GM23338 (cell line): ENCODE measurements around the gene TRIM38. TPM values are rescaled to one million over a fixed set of nuclear protein-coding genes. Genes with fewer than 3 reads are reported as not detected.

ENCODE experiments used
- ATAC-seq: fragments of 200-7000 bp; cut with Tn5 transposase; 3 replicates; pipeline ENCODE4 v1.9.1; 2020
- DNase-seq: peaks from one replicate; pipeline ENCODE4 v3.0.0-alpha.2; 2015; ENCODE audit warnings: low spot score
- H2AFZ ChIP-seq: fragments of 200-600 bp; sonication (generic); 2 replicates; pipeline ENCODE4 v1.8.0; 2016; ENCODE audit warnings: antibody characterized with exemption, mild to moderate bottlenecking, moderate library complexity
- H3F3A ChIP-seq: fragments of 200-600 bp; sonication (generic); replicated peaks from 2 replicates; pipeline ENCODE4 v1.8.0; 2017; ENCODE audit warnings: antibody characterized with exemption, mixed run types, low read depth
- H3K27ac ChIP-seq: fragments of 200-600 bp; sonication (generic); 2 replicates; pipeline ENCODE4 v1.6.1; 2016; ENCODE audit warnings: low read depth
- H3K27me3 ChIP-seq: fragments of 200-600 bp; sonication (generic); 2 replicates; pipeline ENCODE4 v1.8.0; 2016; ENCODE audit warnings: mild to moderate bottlenecking, mixed run types, moderate library complexity; ENCODE audit not compliant: insufficient read depth
- H3K36me3 ChIP-seq: fragments of 200-600 bp; sonication (generic); 2 replicates; pipeline ENCODE4 v1.8.0; 2016; ENCODE audit warnings: mild to moderate bottlenecking; ENCODE audit not compliant: insufficient read depth
- H3K4me1 ChIP-seq: fragments of 200-600 bp; sonication (generic); 2 replicates; pipeline ENCODE4 v1.8.0; 2016; ENCODE audit warnings: mild to moderate bottlenecking, moderate library complexity; ENCODE audit not compliant: insufficient read depth
- H3K4me2 ChIP-seq: fragments of 200-600 bp; sonication (generic); 2 replicates; pipeline ENCODE4 v1.7.1; 2017; ENCODE audit warnings: mixed run types
- H3K4me3 ChIP-seq: fragments of 200-600 bp; sonication (generic); 2 replicates; pipeline ENCODE4 v1.6.1; 2016; ENCODE audit warnings: mixed run types
- H3K79me2 ChIP-seq: fragments of 200-600 bp; sonication (generic); replicated peaks from 2 replicates; pipeline ENCODE4 v1.8.0; 2017; ENCODE audit warnings: mild to moderate bottlenecking; ENCODE audit not compliant: insufficient read depth
- H3K9me2 ChIP-seq: fragments of 200-600 bp; sonication (generic); 2 replicates; pipeline ENCODE4 v1.8.0; 2017; ENCODE audit not compliant: insufficient read depth
- H4K20me1 ChIP-seq: fragments of 200-600 bp; sonication (generic); replicated peaks from 2 replicates; pipeline ENCODE4 v1.8.0; 2017; ENCODE audit warnings: mild to moderate bottlenecking; ENCODE audit not compliant: insufficient read depth
- H3K27ac Mint-ChIP-seq: 2 replicates; pipeline ENCODE4 v1.8.0; 2020; ENCODE audit warnings: inconsistent platforms, mild to moderate bottlenecking, moderate library complexity, mixed read lengths
- H3K27me3 Mint-ChIP-seq: 3 replicates; pipeline ENCODE4 v1.8.0; 2022; ENCODE audit warnings: low read depth, mild to moderate bottlenecking, moderate library complexity, mixed read lengths, inconsistent platforms; ENCODE audit not compliant: insufficient read depth, poor library complexity
- H3K36me3 Mint-ChIP-seq: 3 replicates; pipeline ENCODE4 v1.8.0; 2021; ENCODE audit warnings: low read depth, mild to moderate bottlenecking, inconsistent platforms, moderate library complexity, mixed read lengths
- H3K4me1 Mint-ChIP-seq: 3 replicates; pipeline ENCODE4 v1.8.0; 2020; ENCODE audit warnings: mild to moderate bottlenecking, inconsistent platforms, mixed read lengths
- H3K4me3 Mint-ChIP-seq: 3 replicates; pipeline ENCODE4 v1.8.0; 2021; ENCODE audit warnings: moderate library complexity, mild to moderate bottlenecking, inconsistent platforms, mixed read lengths
- H3K9me3 Mint-ChIP-seq: 3 replicates; pipeline ENCODE4 v1.8.0; 2020; ENCODE audit warnings: moderate library complexity, mild to moderate bottlenecking, inconsistent platforms, mixed read lengths
- CREB1 ChIP-seq: fragments of 250-450 bp; sonication (Bioruptor Pico); IDR thresholded peaks from 2 replicates; pipeline ENCODE4 v1.5.0; 2020; ENCODE audit warnings: low read depth, mild to moderate bottlenecking, moderate library complexity
- EZH2 ChIP-seq: fragments of 200-600 bp; sonication (generic); IDR thresholded peaks from one replicate; pipeline ENCODE4 v1.8.0; 2017; ENCODE audit warnings: antibody characterized with exemption, mild to moderate bottlenecking, low read depth; ENCODE audit not compliant: unreplicated experiment
- EZH2phosphoT487 ChIP-seq: fragments of 200-600 bp; sonication (generic); IDR thresholded peaks from one replicate; pipeline ENCODE4 v1.8.1; 2018; ENCODE audit warnings: antibody characterized with exemption; ENCODE audit not compliant: unreplicated experiment
- NANOG ChIP-seq: IDR thresholded peaks from 2 replicates; pipeline ENCODE4 v1.6.1; 2016; ENCODE audit warnings: antibody characterized with exemption, borderline replicate concordance
- POLR2AphosphoS5 ChIP-seq: IDR thresholded peaks from 2 replicates; pipeline ENCODE4 v1.6.1; 2016; ENCODE audit warnings: antibody characterized with exemption, low read depth
- ZNF331 ChIP-seq: fragments of 250-450 bp; sonication (Bioruptor Pico); IDR thresholded peaks from 2 replicates; pipeline ENCODE4 v1.5.0; 2020; ENCODE audit warnings: low read depth, mild to moderate bottlenecking, moderate library complexity
- polyA plus RNA-seq: library from polyadenylated mRNA; unstranded; fragments of >200 nt; fragmentation: Nextera tagmentation; extraction: Ambion mirVana; gene quantifications from 2 replicates; pipeline ENCODE4 v1.2.1, GENCODE V29; 2016
- total RNA-seq: library from RNA; depleted of rRNA; stranded (reverse); fragments of >200 nt; shearing (Covaris generic); gene quantifications from 2 replicates; pipeline ENCODE4 v1.2.3, GENCODE V29; 2014
- TF ChIP-seq, protein P1 (sequence below): IDR thresholded peaks from one replicate; pipeline ENCODE4 v1.6.1; 2018; ENCODE audit warnings: antibody characterized with exemption; ENCODE audit not compliant: unreplicated experiment
- TF ChIP-seq, protein P2 (sequence below): fragments of 250-450 bp; sonication (Bioruptor Pico); IDR thresholded peaks from 2 replicates; pipeline ENCODE4 v1.5.0; 2020; ENCODE audit warnings: mild to moderate bottlenecking, moderate library complexity
- TF ChIP-seq, protein P3 (sequence below): IDR thresholded peaks from 2 replicates; pipeline ENCODE4 v1.6.1; 2016; ENCODE audit warnings: antibody characterized with exemption

TRIM38 gene
- total and polyA plus RNA-seq, 2 experiments from 2014 or later, result 0.66 to 0.82 TPM

GRCh38 chr6:26026833-26027490, 64.4 kb downstream of the TRIM38 start:
- H3K4me1 Mint-ChIP-seq, result peaks cover 72% of the 10 kb centered on the region

More at GRCh38 chr6:26026833-26027490, 64.4 kb downstream of the TRIM38 start:
- H3K27me3 Mint-ChIP-seq, result peaks cover 37% of the 10 kb centered on the region
- H3K27me3 ChIP-seq, result no peaks in the 10 kb centered on the region
- peaks cover 9% of the 10 kb centered on the region; the same call in 1 of the 3 replicates for H3K9me3 Mint-ChIP-seq
- H3K4me3 ChIP-seq, result peak overlapping the region; percentile 80
- peaks cover 8% of the 10 kb centered on the region; the same call in 1 of the 2 replicates for H3F3A ChIP-seq
- H2AFZ ChIP-seq, result no peak overlapping the region
- H3K4me3 Mint-ChIP-seq, result peak overlapping the region; percentile 92
- H3K4me2 ChIP-seq, result peak overlapping the region; percentile 91
- peak overlapping the region; percentile 98 for H3K27ac ChIP-seq
- H3K27ac Mint-ChIP-seq, result peak overlapping the region; percentile 99
- no peaks in the 10 kb centered on the region for H4K20me1 ChIP-seq
- peaks cover 41% of the 10 kb centered on the region for H3K4me1 ChIP-seq
- no peaks in the 10 kb centered on the region; the same call in 2 of the 3 replicates for H3K36me3 Mint-ChIP-seq
- no peaks in the 10 kb centered on the region for H3K36me3 ChIP-seq
- DNase-seq (peak; percentile 97), ATAC-seq (peak; percentile 28)
- H3K79me2 ChIP-seq, result no peaks in the 10 kb centered on the region
- H3K9me2 ChIP-seq, result no peaks in the 10 kb centered on the region
- TF ChIP-seq NANOG, result no peak
- peak; percentile 100 for TF ChIP-seq POLR2AphosphoS5
- TF ChIP-seq ZNF331 (CRISPR knock-in tag), result no peak
- TF ChIP-seq, protein P1, sequence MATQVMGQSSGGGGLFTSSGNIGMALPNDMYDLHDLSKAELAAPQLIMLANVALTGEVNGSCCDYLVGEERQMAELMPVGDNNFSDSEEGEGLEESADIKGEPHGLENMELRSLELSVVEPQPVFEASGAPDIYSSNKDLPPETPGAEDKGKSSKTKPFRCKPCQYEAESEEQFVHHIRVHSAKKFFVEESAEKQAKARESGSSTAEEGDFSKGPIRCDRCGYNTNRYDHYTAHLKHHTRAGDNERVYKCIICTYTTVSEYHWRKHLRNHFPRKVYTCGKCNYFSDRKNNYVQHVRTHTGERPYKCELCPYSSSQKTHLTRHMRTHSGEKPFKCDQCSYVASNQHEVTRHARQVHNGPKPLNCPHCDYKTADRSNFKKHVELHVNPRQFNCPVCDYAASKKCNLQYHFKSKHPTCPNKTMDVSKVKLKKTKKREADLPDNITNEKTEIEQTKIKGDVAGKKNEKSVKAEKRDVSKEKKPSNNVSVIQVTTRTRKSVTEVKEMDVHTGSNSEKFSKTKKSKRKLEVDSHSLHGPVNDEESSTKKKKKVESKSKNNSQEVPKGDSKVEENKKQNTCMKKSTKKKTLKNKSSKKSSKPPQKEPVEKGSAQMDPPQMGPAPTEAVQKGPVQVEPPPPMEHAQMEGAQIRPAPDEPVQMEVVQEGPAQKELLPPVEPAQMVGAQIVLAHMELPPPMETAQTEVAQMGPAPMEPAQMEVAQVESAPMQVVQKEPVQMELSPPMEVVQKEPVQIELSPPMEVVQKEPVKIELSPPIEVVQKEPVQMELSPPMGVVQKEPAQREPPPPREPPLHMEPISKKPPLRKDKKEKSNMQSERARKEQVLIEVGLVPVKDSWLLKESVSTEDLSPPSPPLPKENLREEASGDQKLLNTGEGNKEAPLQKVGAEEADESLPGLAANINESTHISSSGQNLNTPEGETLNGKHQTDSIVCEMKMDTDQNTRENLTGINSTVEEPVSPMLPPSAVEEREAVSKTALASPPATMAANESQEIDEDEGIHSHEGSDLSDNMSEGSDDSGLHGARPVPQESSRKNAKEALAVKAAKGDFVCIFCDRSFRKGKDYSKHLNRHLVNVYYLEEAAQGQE, result peak; percentile 24
- TF ChIP-seq EZH2phosphoT487, result no peak
- TF ChIP-seq, protein P2, sequence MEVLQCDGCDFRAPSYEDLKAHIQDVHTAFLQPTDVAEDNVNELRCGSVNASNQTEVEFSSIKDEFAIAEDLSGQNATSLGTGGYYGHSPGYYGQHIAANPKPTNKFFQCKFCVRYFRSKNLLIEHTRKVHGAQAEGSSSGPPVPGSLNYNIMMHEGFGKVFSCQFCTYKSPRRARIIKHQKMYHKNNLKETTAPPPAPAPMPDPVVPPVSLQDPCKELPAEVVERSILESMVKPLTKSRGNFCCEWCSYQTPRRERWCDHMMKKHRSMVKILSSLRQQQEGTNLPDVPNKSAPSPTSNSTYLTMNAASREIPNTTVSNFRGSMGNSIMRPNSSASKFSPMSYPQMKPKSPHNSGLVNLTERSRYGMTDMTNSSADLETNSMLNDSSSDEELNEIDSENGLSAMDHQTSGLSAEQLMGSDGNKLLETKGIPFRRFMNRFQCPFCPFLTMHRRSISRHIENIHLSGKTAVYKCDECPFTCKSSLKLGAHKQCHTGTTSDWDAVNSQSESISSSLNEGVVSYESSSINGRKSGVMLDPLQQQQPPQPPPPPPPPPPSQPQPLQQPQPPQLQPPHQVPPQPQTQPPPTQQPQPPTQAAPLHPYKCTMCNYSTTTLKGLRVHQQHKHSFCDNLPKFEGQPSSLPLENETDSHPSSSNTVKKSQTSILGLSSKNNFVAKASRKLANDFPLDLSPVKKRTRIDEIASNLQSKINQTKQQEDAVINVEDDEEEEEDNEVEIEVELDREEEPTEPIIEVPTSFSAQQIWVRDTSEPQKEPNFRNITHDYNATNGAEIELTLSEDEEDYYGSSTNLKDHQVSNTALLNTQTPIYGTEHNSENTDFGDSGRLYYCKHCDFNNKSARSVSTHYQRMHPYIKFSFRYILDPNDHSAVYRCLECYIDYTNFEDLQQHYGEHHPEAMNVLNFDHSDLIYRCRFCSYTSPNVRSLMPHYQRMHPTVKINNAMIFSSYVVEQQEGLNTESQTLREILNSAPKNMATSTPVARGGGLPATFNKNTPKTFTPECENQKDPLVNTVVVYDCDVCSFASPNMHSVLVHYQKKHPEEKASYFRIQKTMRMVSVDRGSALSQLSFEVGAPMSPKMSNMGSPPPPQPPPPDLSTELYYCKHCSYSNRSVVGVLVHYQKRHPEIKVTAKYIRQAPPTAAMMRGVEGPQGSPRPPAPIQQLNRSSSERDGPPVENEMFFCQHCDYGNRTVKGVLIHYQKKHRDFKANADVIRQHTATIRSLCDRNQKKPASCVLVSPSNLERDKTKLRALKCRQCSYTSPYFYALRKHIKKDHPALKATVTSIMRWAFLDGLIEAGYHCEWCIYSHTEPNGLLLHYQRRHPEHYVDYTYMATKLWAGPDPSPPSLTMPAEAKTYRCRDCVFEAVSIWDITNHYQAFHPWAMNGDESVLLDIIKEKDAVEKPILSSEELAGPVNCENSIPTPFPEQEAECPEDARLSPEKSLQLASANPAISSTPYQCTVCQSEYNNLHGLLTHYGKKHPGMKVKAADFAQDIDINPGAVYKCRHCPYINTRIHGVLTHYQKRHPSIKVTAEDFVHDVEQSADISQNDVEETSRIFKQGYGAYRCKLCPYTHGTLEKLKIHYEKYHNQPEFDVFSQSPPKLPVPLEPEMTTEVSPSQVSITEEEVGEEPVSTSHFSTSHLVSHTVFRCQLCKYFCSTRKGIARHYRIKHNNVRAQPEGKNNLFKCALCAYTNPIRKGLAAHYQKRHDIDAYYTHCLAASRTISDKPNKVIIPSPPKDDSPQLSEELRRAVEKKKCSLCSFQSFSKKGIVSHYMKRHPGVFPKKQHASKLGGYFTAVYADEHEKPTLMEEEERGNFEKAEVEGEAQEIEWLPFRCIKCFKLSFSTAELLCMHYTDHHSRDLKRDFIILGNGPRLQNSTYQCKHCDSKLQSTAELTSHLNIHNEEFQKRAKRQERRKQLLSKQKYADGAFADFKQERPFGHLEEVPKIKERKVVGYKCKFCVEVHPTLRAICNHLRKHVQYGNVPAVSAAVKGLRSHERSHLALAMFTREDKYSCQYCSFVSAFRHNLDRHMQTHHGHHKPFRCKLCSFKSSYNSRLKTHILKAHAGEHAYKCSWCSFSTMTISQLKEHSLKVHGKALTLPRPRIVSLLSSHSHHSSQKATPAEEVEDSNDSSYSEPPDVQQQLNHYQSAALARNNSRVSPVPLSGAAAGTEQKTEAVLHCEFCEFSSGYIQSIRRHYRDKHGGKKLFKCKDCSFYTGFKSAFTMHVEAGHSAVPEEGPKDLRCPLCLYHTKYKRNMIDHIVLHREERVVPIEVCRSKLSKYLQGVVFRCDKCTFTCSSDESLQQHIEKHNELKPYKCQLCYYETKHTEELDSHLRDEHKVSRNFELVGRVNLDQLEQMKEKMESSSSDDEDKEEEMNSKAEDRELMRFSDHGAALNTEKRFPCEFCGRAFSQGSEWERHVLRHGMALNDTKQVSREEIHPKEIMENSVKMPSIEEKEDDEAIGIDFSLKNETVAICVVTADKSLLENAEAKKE (CRISPR knock-in tag), result no peak
- peak; percentile 44 for TF ChIP-seq CREB1 (CRISPR knock-in tag)
- TF ChIP-seq, protein P3, sequence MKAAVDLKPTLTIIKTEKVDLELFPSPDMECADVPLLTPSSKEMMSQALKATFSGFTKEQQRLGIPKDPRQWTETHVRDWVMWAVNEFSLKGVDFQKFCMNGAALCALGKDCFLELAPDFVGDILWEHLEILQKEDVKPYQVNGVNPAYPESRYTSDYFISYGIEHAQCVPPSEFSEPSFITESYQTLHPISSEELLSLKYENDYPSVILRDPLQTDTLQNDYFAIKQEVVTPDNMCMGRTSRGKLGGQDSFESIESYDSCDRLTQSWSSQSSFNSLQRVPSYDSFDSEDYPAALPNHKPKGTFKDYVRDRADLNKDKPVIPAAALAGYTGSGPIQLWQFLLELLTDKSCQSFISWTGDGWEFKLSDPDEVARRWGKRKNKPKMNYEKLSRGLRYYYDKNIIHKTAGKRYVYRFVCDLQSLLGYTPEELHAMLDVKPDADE, result peak; percentile 79; the same call in 1 of the 2 replicates
- no peak for TF ChIP-seq EZH2
